Heart left ventricle (tissue), 13 donors: ENCODE data around the gene FCN1.

ENCODE experiments used
- POLR2A ChIP-seq, 2 donors: fragments of 450-650 bp; IDR thresholded peaks; one replicate each; pipeline ENCODE4 v1.6.1; 2017; ENCODE audit warnings: antibody characterized with exemption in 2 of 2, mild to moderate bottlenecking in 2 of 2, moderate library complexity in 2 of 2
- TF ChIP-seq, protein P1 (sequence below), 12 donors: fragments of 200-600 bp; sonication (generic) in 4 of 12; IDR thresholded peaks; one replicate each; pipeline versions ENCODE4 v1.5.0 to v1.8.0; 2018 to 2022; ENCODE audit warnings: antibody characterized with exemption in 12 of 12, mild to moderate bottlenecking in 5 of 12
- donor health status: ischemic (EF 13 %, LVEDD 7.1; RV severe dilation, severe dysfunction).
- donor health status: DM: no; HTN: yes; CAD: no.
- donor health status: DM: no; HTN: no; CAD: no.
- donor health status: ischemic (EF 25% LVEDD 6.9; RV normal size, moderate dysfunction).
- donor health status: ischemic (EF 25% LVEDD 5.7; RV mildly dilated, moderate dysfunction).
- donor health status: ischemic (EF 35%, LVEDD 5.7; RV mildly dilated, moderate dysfunction).
- donor health status: nonischemic (EF 11% LVEDD 7.7; RV severe dilation, severe dysfunction).
- donor health status: DM: yes; HTN: yes; CAD: no.
- donor health status: PGD.
- donor health status: ischemic (EF 29% LVEDD 5.4; RV normal size, mild dysfunction).
- donor health status: nonischemic (EF 23%, LVEDD 6.1; RV moderate dilation, normal function).

- TF ChIP-seq, protein P1, sequence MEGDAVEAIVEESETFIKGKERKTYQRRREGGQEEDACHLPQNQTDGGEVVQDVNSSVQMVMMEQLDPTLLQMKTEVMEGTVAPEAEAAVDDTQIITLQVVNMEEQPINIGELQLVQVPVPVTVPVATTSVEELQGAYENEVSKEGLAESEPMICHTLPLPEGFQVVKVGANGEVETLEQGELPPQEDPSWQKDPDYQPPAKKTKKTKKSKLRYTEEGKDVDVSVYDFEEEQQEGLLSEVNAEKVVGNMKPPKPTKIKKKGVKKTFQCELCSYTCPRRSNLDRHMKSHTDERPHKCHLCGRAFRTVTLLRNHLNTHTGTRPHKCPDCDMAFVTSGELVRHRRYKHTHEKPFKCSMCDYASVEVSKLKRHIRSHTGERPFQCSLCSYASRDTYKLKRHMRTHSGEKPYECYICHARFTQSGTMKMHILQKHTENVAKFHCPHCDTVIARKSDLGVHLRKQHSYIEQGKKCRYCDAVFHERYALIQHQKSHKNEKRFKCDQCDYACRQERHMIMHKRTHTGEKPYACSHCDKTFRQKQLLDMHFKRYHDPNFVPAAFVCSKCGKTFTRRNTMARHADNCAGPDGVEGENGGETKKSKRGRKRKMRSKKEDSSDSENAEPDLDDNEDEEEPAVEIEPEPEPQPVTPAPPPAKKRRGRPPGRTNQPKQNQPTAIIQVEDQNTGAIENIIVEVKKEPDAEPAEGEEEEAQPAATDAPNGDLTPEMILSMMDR (IDR thresholded peaks at IDR 0.05): no peak
- TF ChIP-seq POLR2A (IDR thresholded peaks at IDR 0.05): no peak
Observed at GRCh38 chr9:134945509-134946275, 28.0 kb upstream of the FCN1 start.
